ELF-1 (cell line): ENCODE results near the gene CBR1.

Experiments
- DNase-seq: peaks from one replicate; pipeline ENCODE4 v3.0.0-alpha.2; 2016; ENCODE audit warnings: low read depth, low spot score

CBR1 gene

DNA sequence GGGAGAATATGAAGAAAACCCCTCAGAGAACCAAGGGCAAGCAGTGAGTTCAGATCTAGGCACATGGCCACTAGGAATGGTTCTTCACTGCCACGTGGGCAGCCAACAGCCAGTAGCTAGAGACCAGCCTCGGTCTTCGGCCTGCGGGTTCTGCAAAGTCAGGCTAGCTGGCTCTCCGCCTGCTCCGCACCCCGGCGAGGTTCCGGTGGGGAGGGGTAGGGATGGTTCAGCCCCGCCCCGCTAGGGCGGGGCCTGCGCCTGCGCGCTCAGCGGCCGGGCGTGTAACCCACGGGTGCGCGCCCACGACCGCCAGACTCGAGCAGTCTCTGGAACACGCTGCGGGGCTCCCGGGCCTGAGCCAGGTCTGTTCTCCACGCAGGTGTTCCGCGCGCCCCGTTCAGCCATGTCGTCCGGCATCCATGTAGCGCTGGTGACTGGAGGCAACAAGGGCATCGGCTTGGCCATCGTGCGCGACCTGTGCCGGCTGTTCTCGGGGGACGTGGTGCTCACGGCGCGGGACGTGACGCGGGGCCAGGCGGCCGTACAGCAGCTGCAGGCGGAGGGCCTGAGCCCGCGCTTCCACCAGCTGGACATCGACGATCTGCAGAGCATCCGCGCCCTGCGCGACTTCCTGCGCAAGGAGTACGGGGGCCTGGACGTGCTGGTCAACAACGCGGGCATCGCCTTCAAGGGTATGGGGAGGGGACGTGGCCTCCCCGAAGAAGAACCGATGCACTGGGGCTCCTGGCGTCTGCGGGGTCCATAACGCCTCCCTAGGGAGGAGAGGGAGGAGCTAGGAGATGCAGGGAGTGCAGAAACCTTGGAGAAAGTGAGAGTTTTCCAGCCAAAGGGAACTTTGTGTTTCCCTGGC lies at the start of gene CBR1:
TSS of gene CBR1 (plus strand) at position 312 of the 871 bp plus-strand sequence. CDS start at position 404, 92 bp downstream.
- DNase-seq = peak; percentile 84

GRCh38 chr21:36021251-36021837 lies 48.5 kb upstream of the CBR1 start:
- no peak for DNase-seq

- DNase-seq = no peak
Measured at GRCh38 chr21:36022427-36023091, 47.3 kb upstream of the CBR1 start.

GRCh38 chr21:36023092-36023480 lies 46.7 kb upstream of the CBR1 start:
- no peak for DNase-seq

DNA sequence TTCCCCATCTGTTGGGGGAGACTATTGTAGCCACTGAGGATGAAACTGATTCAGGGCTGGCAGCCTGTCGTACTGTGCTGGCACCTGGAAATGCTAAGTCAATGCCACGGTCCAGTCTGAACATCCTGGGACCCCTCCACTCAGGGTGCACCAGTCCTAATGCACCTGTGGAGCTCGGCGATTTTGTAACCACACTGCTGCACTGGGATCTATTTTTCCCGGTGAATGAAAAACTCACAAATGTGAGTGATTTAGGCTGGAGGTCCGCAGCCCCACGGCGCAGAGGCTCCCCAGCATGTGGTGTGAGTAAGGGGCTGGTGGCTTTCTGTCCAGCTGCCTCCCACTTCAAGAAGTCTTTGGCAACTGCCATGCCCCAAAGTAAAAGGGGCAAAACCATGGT lies 45.0 kb upstream of the CBR1 start:
- no peak for DNase-seq

DNA sequence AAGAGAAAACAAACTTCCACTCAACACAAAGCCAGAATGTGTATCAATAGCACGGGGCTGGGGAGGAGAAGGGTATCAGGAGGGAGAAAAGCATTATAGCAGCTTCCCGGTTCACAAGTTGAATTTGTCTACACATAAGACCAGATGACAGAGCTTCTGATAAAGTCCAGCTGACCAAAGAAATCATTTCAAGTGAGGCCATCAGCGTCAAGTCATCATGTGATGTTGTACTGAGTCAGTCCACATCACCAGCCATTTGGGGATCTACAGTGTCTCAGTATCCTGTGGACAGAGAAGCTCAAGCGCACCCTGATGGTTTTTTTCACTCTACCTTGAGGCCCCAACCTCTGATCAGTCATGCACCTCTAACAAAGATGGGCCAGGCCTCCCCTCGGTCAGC lies 42.5 kb upstream of the CBR1 start:
- DNase-seq = no peak

DNA sequence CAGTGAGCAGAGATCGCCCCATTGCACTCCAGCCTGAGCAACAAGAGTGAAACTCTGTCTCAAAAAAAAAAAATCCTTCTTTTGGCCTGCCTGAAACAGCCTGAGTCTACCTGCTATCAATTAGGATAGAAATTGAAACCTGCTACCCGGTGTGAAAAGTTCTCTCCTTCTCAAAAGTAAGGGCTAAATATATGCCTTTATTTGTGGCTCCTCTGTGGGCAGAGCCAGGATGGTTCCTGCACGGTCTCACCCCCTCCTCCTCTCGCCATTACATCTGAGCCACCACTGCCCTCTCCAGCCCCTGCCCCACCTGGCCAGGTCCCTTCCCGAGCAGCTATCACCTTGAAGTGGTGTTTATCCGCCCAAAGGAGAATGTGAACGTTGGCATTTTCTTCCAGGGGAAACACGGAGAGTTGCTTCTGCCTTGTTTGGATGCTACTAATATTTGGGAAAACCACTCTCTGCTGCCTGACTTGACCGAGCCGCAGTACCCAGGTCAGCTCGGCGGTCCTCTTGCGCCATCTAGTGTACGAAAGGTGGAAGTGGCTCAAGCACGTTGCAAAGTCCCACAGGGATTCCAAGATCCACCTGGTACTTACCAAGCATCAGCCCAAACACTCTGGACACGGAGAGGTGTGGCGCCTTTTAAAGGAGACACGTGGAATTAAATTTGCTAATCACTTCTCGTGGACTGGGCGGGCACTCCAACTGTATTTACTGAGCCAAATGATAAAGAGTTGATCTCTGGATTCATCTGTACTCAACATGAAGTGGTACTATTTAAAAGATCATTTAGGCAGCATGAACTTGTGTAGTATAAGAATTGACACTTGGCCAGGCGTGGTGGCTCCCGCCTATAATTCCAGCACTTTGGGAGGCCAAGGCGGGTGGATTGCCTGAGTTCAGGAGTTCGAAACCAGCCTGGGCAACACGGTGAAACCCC lies 41.4 kb upstream of the CBR1 start:
- peak; percentile 88 for DNase-seq

DNA sequence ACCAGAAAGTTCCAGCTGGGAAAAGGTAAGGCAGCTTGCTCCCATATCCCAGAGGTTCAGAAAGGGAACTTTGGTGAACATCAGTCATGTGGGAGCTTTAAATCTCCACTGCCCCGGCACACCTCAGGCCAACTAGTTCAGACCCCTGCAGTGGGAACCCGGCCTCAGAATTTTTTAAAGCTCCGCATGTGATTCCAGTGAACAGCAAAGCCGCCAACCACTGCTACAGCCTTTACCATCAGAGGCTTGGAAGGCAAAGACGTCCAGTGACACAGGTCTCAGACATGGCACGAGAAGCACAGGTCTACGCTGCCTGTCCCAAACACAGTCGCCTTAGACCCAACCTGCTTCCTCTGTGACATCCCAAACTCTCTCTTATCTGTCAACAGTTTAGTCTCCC lies 40.5 kb upstream of the CBR1 start:
- no peak for DNase-seq

- no peak for DNase-seq
Measured at GRCh38 chr21:36030581-36031189, 39.1 kb upstream of the CBR1 start.

DNA sequence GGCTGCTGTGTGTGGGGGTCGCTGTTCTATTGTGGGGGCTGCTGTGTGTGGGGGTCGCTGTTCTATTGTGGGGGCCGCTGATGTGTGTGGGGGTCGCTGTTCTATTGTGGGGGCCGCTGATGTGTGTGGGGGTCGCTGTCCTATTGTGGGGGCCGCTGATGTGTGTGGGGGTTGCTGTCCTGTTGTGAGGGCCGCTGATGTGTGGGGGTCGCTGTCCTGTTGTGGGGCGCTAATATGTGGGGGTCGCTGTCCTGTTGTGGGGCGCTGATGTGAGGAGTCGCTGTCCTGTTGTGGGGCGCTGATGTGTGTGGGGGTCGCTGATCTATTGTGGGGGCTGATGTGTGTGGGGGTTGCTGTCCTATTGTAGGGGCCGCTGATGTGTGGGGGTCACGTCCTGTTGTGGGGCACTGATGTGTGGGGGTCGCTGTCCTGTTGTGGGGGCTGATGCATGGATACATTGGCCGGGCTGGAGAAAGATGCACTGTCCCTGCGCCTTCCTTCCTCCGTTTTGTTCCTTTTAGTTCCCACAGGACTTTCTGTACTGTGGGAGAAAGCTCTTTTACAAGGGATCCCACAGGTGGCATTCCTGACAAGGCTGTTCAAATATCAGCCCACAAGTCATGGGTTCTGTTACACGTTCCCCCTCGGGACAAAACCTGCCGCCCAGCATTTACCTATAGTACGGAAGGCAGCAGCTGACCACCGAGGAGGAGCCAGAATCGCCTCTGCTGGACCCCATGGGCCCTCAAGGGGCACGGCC lies 37.0 kb upstream of the CBR1 start:
- peak; percentile 6 for DNase-seq

DNA sequence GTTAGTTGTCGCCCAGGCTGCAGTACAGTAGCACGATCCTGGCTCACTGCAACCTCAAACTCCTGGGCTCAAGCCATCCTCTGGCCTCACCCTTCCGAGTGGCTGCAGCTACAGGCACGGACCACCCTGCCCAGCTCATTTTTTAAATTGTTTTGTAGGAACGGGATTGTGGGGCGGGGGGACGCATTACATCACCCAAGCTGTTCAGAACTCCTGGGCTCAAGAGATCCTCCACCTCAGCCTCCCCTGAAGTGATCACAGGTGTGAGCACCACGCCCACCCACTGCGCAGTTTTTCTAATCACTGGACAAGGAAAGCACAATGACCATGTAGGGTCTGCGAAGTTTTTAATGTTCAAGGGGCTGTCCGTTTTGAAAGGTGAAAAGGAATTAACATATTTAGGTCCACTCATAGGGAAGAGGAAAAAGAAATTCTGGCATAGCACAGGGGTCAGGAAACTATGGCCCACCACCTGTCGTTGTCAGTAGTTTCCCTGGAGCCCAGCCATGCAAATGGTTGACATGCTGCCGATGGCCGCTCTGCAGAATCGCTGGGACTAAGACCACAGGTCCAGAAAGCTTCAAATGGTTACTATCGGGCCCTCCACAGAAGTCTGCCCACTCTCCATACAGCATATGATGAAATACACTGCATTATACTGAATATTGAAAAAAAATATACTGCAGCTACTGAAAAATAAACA lies 35.5 kb upstream of the CBR1 start:
- no peak for DNase-seq

- DNase-seq = peak; percentile 63
Measured at GRCh38 chr21:36035381-36035791, 34.4 kb upstream of the CBR1 start.

DNA sequence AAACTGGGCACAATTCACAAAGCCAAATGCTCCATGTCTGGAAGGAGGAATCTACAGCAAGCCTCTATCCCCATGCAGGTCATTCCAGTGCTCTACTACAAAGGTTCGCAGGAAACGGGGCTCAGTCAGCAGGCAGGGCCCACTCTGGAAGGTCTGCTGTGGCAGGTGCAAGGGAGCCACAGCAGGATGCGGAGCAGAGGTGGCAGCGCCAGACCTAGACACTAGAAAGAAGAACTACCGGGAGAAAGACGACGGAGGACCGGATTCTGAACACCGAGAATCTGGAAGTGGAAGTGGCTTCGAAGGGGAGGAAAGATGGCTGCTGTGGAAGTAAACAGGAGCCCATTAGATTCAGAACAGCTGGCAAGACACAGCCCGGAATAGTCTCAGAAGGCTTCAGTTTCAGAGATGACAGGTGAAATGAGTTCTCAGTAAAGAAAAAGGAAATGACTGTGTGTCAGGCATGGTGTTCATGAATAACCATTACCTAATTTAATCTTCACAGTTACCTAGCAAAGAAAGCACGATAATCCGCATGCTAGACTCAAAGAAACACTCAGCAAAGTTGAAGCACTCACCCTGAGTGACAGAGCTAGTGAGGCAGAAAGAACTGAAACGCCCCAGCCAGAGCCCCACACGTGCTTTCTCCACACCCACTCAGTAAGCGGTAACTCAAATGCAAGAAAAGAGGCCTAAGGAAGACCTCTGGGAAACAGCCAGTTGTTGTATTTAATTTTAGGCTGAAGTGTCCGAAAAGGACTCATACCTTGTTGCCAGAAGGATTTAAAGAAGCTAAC lies 30.9 kb upstream of the CBR1 start:
- no peak for DNase-seq

DNA sequence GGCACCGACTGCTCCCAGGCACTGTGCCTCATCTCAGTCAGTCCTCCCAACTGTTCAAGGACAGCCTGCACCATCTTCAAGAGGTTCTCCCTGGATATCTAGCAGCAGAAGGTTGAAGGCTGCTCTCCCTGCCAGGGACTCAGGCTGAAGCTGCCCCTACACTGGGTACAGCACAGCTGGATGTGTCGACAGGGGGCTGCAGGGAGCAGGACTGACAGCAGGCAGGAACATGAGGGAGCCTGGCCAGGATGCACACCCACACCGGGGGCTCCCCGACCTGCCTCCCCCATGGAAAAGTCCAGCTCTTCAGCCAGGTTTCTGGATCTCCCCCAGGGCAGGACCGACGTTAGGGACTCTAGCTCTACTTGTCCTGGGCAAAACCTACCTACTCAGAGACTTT lies 30.0 kb upstream of the CBR1 start:
- DNase-seq = no peak

- no peak for DNase-seq
Measured at GRCh38 chr21:36040389-36040788, 29.4 kb upstream of the CBR1 start.

- DNase-seq = no peak
Measured at GRCh38 chr21:36041910-36042309, 27.9 kb upstream of the CBR1 start.

- no peak for DNase-seq
Measured at GRCh38 chr21:36044056-36044455, 25.8 kb upstream of the CBR1 start.

DNA sequence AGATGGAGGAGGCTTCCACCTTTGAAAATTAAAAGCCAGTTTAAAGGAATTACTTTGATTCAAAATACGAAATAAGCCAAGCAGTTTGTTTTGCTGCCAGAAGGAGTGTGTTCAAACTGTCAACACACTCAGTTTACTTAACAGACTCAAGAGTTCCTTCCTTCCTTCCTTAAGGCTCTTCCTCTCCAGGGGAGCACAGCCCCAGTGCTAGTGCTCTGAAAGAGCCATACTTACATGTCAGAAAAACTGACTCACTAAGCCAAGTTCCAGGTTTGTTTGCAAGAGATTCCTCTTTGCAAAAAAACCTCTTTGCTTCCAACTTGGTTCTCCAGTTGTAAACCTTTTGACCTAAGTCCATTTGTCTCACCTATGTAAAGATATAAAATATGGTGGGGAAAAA lies 23.8 kb upstream of the CBR1 start:
- DNase-seq = no peak

DNA sequence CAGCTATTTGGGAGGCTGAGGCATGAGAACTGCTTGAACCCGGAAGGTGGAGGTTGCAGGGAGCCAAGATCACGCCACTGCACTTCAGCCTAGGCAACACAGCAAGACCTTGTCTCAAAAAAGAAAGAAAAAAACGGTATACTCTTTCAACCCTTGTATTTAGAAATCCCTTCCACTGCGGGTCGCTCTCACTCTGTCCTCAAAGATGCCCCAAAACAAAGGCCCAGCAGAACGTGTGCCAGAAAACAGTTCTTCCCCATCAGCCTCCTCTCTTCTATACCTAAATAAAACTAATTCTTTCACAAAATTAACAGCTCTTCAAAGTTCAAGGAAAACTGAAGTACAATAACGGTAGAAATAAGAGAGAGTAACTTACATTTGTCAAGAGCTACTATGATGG lies 22.7 kb upstream of the CBR1 start:
- no peak for DNase-seq
